ENCODE data around the gene ATP11A.
"Not testable (repeated sequence)": the region's sequence is repeated elsewhere in the genome, so short reads cannot be mapped to it uniquely, and the experiment has no call there.

The ATP11A gene

DNA sequence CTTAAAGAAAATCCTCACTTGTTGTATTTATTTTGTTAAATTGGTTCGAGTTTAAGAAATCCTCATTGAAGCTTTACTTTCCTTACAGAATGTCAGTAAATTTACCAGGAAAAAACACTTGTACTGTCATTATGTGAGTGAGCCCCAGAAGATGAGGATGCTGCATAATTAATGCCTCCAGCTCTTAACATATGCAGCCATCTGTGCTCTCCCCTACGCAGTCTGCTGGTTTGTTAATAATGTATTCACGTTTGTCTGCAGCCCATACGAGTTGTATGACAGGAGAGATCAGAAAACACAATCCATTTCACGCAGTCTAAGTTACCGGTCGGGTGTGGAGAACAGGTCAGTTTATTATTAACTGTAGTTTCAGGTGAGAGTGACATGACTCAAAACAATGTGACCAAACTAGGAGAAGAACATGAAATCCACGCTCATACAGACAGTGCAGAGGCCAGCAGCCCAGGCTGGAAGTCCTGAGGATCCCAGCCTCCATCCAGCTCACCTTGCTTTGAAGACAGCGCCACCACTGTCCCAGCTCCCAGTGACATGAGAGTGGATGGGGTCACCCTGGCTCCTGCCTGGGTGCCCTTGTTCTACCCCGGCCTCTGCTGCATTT lies 19.8 kb upstream of the ATP11A start:
- DNase-seq (ENCODE audit: low read depth) = no peak
- TF ChIP-seq CTCF (IDR thresholded peaks at IDR 0.05; ENCODE audit: low read length, missing control alignments) = no peak
- H3K4me3 ChIP-seq (replicated peaks; ENCODE audit: low read depth, low read length) = no peak overlapping the region

DNA sequence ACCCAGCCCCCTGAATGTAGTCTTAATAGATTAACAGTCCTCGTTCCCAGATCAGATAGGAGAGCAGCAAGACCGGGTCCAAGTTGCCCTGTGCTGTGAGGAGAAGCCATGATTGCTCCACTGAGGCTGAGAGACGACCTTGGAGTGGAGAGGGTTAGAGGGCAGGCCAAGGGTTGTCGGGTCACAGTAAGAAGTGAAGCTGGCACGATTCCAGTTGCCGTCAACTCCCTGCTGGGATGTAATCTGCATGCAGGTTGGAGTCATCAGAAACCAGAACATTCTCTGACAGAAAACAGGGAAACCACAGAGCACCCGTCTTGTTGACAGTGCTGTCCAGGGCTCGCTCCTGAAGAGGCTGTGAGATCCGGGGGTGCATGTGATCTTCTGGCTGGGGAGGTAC lies 19.0 kb upstream of the ATP11A start:
- no peak for TF ChIP-seq CTCF (IDR thresholded peaks at IDR 0.05; ENCODE audit: low read length, missing control alignments)
- H3K4me3 ChIP-seq (replicated peaks; ENCODE audit: low read depth, low read length) = no peak overlapping the region
- no peak for DNase-seq (ENCODE audit: low read depth)

DNA sequence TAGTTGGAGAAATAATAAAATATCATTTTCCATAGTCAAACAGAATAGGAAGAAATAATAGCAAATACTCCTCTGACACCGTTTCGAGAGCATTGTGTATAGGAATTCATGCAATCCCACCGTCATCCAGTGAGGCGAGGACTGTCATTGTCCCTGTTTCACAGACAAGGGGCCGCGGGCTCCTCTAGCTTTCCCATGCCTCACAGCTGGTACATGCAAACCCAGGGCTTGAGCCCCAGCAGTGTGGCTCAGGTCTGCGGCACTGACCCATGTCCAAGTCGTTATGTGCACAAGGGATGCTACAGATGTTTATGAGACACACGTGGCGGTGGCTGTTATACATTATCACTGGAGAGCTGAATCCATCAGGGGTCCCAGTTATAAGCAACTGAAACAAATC lies 18.5 kb upstream of the ATP11A start:
- H3K4me3 ChIP-seq (replicated peaks; ENCODE audit: low read depth, low read length) = no peak overlapping the region
- DNase-seq (ENCODE audit: low read depth) = no peak
- no peak for TF ChIP-seq CTCF (IDR thresholded peaks at IDR 0.05; ENCODE audit: low read length, missing control alignments)

DNA sequence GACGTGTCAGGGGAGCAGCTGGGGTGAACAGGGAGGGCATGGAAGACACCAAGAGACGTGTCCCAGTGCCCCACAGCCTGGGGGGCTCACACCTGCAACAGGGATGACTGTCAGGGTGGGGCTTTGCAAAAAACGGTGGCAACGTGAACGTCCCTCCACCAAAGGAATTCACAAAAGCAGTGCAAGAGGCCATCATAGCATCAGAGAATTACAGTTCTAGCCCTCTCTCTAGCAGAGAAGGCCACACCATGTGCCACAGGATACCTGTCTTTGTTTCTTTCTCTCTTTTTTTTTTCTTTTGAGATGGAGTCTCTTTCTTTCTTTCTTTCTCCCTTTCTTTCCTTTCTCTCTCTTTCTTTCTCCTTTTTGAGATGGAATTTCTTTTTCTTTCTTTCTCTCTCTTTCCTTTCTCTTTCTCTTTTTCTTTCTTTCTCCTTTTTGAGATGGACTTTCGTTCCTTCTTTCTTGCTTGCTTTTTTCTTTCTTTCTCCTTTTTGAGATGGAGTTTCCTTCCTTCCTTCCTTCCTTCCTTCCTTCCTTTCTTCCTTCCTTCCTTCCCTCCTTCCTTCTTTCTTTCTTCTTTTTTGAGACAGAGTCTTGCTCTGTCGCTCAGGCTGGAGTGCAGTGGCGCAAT lies 17.1 kb upstream of the ATP11A start:
- TF ChIP-seq CTCF (IDR thresholded peaks at IDR 0.05; ENCODE audit: low read length, missing control alignments) = no peak
- DNase-seq (ENCODE audit: low read depth) = no peak
- no peak overlapping the region for H3K4me3 ChIP-seq (replicated peaks; ENCODE audit: low read depth, low read length)

DNA sequence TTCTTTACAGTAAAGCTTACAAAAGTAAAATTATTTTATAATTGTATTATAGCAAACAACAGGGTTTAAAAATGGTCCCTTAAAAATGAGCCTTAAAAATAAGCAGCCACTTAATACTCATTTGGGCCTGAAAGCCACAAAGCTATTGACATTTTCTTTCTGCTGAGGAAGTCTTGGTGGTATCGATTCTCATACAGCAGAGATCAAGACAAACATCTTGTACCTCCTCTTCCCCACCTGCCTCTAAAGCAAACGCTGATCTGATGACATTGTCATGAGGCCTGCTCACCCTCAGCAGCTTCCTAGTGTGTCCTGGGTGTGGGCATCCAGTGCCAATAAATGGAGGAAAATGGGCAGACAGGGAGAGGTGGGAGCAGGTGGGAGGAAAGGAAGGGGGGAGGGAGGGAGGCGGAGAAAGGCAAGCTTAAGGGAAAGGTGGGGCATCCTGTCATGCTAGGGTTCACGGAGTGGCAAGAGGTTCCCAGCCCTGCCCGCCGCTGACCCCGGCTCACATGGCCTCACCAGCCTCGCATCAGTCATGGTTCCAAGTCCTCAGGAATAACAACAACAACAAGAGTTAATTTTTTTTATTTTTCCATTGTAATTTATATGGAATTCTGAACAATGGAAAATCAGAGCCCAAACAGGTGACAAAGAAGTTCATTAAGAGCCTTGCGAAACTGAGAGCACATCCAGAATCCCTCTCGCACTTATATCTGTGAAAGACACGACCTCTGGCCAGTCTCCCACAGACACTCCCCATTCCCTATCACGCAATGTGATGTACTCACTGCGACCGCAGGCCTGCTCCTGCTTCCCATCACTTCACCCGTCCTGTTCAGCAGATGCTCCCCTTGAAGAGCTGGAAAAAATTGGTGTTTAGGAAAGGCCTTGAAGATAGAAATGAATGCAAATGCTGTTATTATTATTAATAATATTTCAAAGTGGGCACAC lies 15.1 kb upstream of the ATP11A start:
- DNase-seq (ENCODE audit: low read depth) = no peak

GRCh38 chr13:112675366-112675756 lies 14.5 kb upstream of the ATP11A start:
- no peak for TF ChIP-seq CTCF (IDR thresholded peaks at IDR 0.05; ENCODE audit: low read length, missing control alignments)
- no peak for DNase-seq (ENCODE audit: low read depth)
- no peak overlapping the region for H3K4me3 ChIP-seq (replicated peaks; ENCODE audit: low read depth, low read length)

More for the DNA sequence above, 15.1 kb upstream of the ATP11A start:
- H3K4me3 ChIP-seq (replicated peaks; ENCODE audit: low read depth, low read length) = no peak overlapping the region
- TF ChIP-seq CTCF (IDR thresholded peaks at IDR 0.05; ENCODE audit: low read length, missing control alignments) = no peak

DNA sequence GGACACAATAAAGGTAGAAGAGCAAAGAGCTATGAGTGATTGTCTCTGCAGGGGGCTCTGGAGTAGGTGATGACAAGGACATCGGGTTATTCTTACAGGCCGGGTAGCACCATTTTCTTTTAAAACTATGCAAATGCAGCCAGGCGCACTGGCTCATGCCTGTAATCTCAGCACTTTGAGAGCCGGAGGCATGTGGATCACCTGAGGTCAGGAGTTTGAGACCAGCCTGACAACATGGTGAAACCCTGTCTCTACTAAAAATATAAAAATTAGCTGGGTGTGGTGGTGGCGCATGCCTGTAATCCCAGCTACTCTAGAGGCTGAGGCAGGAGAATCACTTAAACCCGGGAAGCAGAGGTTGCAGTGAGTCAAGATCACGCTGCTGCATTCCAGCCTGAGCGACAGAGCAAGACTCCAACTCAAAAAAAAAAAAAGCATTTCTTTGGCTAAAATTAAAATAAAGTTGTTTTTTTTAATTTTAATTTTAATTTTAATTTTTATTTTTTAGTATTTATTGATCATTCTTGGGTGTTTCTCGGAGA lies 12.3 kb upstream of the ATP11A start:
- H3K4me3 ChIP-seq (replicated peaks; ENCODE audit: low read depth, low read length); DNase-seq (ENCODE audit: low read depth): not testable (repeated sequence)

Measured in fibroblast of pulmonary artery (primary cell).